Panc1 (cell line): Measurements from ENCODE around the gene KCNQ1. TPM values are rescaled to one million over a fixed set of nuclear protein-coding genes. Genes with fewer than 3 reads are reported as not detected.

Experiments used
- ATAC-seq: fragments of 200-7000 bp; cut with Tn5 transposase; 2 replicates; pipeline ENCODE4 v1.9.1; 2020; ENCODE audit warnings: mild to moderate bottlenecking, moderate library complexity
- BruUV-seq: library from RNA; stranded (reverse); fragments of 400-500 nt; replicated peaks from 2 replicates; lab custom pipeline; 2021; lab: Mats Ljungman, UMichigan
- CTCF ChIA-PET: fragments of 300-600 bp; sonication (Branson Sonifier 250); formaldehyde crosslinking; loops from one replicate; lab custom pipeline; 2022; ENCODE audit warnings: antibody characterized with exemption; lab: Charles Lee
- POLR2A ChIA-PET: fragments of 300-600 bp; sonication (Branson Sonifier 250); formaldehyde crosslinking; loops from one replicate; lab custom pipeline; 2022; ENCODE audit warnings: antibody characterized with exemption; lab: Charles Lee
- DNase-seq: peaks from one replicate; pipeline ENCODE4 v3.0.0-alpha.2; 2010; ENCODE audit warnings: low read depth, low spot score
- H3K27ac ChIP-seq: 2 replicates; pipeline ENCODE4 v1.5.1; 2011; ENCODE audit warnings: mild to moderate bottlenecking, low read length, inconsistent platforms
- H3K27me3 ChIP-seq: fragments of 200-500 bp; sonication (Bioruptor generic); 2 replicates; pipeline ENCODE4 v1.6.0; 2014; ENCODE audit warnings: low read length, inconsistent platforms; ENCODE audit not compliant: control insufficient read depth, insufficient read depth
- H3K36me3 ChIP-seq: fragments of 200-500 bp; sonication (Bioruptor generic); 2 replicates; pipeline ENCODE4 v1.5.1; 2014; ENCODE audit warnings: inconsistent platforms, mild to moderate bottlenecking, low read length, moderate library complexity; ENCODE audit not compliant: control insufficient read depth, insufficient read depth
- H3K4me1 ChIP-seq: 2 replicates; pipeline ENCODE4 v1.5.1; 2011; ENCODE audit warnings: inconsistent platforms, mild to moderate bottlenecking, low read length, moderate library complexity; ENCODE audit not compliant: control insufficient read depth, insufficient read depth
- H3K4me3 ChIP-seq, 2 experiments: 2 replicates each; pipeline ENCODE4 v1.5.1; 2011 to 2012; ENCODE audit warnings: low read depth in 2 of 2, low read length in 2 of 2, mild to moderate bottlenecking in 2 of 2, inconsistent platforms in 1 of 2, moderate library complexity in 1 of 2
- H3K9me3 ChIP-seq: fragments of 200-500 bp; sonication (Bioruptor generic); 2 replicates; pipeline ENCODE4 v1.5.1; 2014; ENCODE audit warnings: low read depth, mild to moderate bottlenecking, inconsistent platforms, low read length, moderate library complexity; ENCODE audit not compliant: control insufficient read depth, insufficient read depth
- CTCF ChIP-seq: fragments of 450-650 bp; IDR thresholded peaks from 2 replicates; pipeline ENCODE4 v1.5.1; 2017; ENCODE audit warnings: mild to moderate bottlenecking
- POLR2AphosphoS5 ChIP-seq: IDR thresholded peaks from 2 replicates; pipeline ENCODE4 v1.6.1; 2012; ENCODE audit warnings: mild to moderate bottlenecking, low read depth, low read length, moderate library complexity
- SIN3A ChIP-seq: IDR thresholded peaks from 2 replicates; pipeline ENCODE4 v1.6.1; 2012; ENCODE audit warnings: low read depth, mild to moderate bottlenecking, low read length, moderate library complexity, borderline replicate concordance; ENCODE audit not compliant: insufficient read depth
- TCF7L2 ChIP-seq: IDR thresholded peaks from 2 replicates; pipeline ENCODE4 v1.6.1; 2011; ENCODE audit warnings: mild to moderate bottlenecking, low read depth, low read length, inconsistent platforms
- in situ Hi-C: cut with HindIII; loops from 2 replicates; pipeline ENCODE4 v1.10.0; 2016; ENCODE audit warnings: low sequenced_read_pairs, low pct_unique_long_range_greater_than_20kb
- intact Hi-C: fragments of 100-400 bp; cut with micrococcal nuclease; formaldehyde crosslinking; loops from one replicate; pipeline ENCODE4 v1.10.0; 2022; ENCODE audit not compliant: unreplicated experiment
- total RNA-seq: library from RNA; stranded (reverse); gene quantifications from one replicate; pipeline ENCODE4 v1.2.1, GENCODE V29; 2021; ENCODE audit not compliant: unreplicated experiment
- TF ChIP-seq, protein P1 (sequence below), 2 experiments: IDR thresholded peaks; 2 replicates each; pipeline ENCODE4 v1.6.1; 2011 to 2012; ENCODE audit warnings: low read depth in 2 of 2, control low read depth in 1 of 2, low read length in 1 of 2, mild to moderate bottlenecking in 1 of 2, moderate library complexity in 1 of 2; ENCODE audit not compliant: insufficient read depth in 1 of 2

Gene KCNQ1
- total RNA-seq, 1 experiment from 2014 or later = 1.0 TPM

DNA sequence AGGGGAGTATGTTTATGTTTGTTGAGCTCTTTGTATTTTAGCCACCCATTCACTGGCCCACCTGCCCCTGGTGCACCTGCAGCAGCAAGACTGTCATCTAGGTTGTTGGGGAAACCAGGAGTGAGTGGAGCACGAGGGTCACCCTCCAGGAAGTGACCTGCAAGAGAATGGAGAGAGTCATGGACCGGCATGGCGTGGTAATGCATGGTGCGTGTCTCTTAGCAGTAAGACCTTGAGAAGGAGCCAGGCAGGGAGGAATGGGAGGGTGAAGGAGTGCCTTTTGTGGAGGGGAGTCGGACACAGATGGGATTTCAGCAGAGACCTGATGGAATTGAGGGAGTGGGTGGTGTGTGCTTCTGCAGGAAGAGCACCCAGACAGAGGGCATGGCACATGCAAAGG, 37.9 kb downstream of the KCNQ1 start:
- H3K36me3 ChIP-seq = no peaks in the 10 kb centered on the region
- POLR2A ChIA-PET = no interaction called here
- BruUV-seq = no TSS peak

GRCh38 chr11:2483426-2483825, 38.6 kb downstream of the KCNQ1 start:
- H3K4me1 ChIP-seq = no peaks in the 10 kb centered on the region
- no peak overlapping the region for H3K27ac ChIP-seq
- BruUV-seq = no TSS peak
- TF ChIP-seq TCF7L2 (no peak), POLR2AphosphoS5 (no peak)
- no peaks in the 10 kb centered on the region for H3K36me3 ChIP-seq
- H3K9me3 ChIP-seq = peaks cover 3% of the 10 kb centered on the region; the same call in 1 of the 2 replicates
- H3K4me3 ChIP-seq = no peak overlapping the region
- CTCF ChIA-PET = no interaction called here
- in situ Hi-C loops = no loop called here
- no peak for ATAC-seq
- DNase-seq = no peak
- POLR2A ChIA-PET = no interaction called here
- intact Hi-C loops = no loop called here
- H3K27me3 ChIP-seq = peaks cover 28% of the 10 kb centered on the region

More for the DNA sequence above, 37.9 kb downstream of the KCNQ1 start:
- Histone ChIP-seq H3K4me1 (no peaks in the 10 kb centered on the region), H3K9me3 (no peaks in the 10 kb centered on the region), H3K27me3 (peaks cover 25% of the 10 kb centered on the region), H3K27ac (no peak overlapping the region), H3K4me3 (no peak overlapping the region)
- no peak for DNase-seq
- 0 out of 2 replicates have a peak, but pooled peaks have one; percentile 58 for ATAC-seq
- intact Hi-C loops (no loop called here), in situ Hi-C loops (no loop called here)
- CTCF ChIA-PET = no interaction called here
- no peak for TF ChIP-seq TCF7L2
- TF ChIP-seq, protein P1, sequence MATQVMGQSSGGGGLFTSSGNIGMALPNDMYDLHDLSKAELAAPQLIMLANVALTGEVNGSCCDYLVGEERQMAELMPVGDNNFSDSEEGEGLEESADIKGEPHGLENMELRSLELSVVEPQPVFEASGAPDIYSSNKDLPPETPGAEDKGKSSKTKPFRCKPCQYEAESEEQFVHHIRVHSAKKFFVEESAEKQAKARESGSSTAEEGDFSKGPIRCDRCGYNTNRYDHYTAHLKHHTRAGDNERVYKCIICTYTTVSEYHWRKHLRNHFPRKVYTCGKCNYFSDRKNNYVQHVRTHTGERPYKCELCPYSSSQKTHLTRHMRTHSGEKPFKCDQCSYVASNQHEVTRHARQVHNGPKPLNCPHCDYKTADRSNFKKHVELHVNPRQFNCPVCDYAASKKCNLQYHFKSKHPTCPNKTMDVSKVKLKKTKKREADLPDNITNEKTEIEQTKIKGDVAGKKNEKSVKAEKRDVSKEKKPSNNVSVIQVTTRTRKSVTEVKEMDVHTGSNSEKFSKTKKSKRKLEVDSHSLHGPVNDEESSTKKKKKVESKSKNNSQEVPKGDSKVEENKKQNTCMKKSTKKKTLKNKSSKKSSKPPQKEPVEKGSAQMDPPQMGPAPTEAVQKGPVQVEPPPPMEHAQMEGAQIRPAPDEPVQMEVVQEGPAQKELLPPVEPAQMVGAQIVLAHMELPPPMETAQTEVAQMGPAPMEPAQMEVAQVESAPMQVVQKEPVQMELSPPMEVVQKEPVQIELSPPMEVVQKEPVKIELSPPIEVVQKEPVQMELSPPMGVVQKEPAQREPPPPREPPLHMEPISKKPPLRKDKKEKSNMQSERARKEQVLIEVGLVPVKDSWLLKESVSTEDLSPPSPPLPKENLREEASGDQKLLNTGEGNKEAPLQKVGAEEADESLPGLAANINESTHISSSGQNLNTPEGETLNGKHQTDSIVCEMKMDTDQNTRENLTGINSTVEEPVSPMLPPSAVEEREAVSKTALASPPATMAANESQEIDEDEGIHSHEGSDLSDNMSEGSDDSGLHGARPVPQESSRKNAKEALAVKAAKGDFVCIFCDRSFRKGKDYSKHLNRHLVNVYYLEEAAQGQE (IDR thresholded peaks at IDR 0.05; ENCODE audit: insufficient read depth in 1 of 2, low read depth in 2 of 2, low read length in 1 of 2) = no peak
- no peak for TF ChIP-seq POLR2AphosphoS5
- no peak for TF ChIP-seq CTCF
- no peak for TF ChIP-seq SIN3A

- ChIA-PET POLR2A (no interaction called here), CTCF (no interaction called here)
- TF ChIP-seq, protein P1 (IDR thresholded peaks at IDR 0.05; ENCODE audit: insufficient read depth in 1 of 2, low read depth in 2 of 2, low read length in 1 of 2) = no peak
- TF ChIP-seq TCF7L2 (no peak), CTCF (no peak), SIN3A (no peak)
- Histone ChIP-seq H3K4me1 (no peaks in the 10 kb centered on the region), H3K27me3 (peaks cover 29% of the 10 kb centered on the region), H3K36me3 (no peaks in the 10 kb centered on the region), H3K4me3 (no peak overlapping the region), H3K9me3 (peaks cover 8% of the 10 kb centered on the region; the same call in 1 of the 2 replicates), H3K27ac (no peak overlapping the region)
- in situ Hi-C loops (no loop called here), intact Hi-C loops (no loop called here)
- ATAC-seq = no peak
- DNase-seq = no peak
- no TSS peak for BruUV-seq
These were observed 39.8 kb downstream of the KCNQ1 start for GRCh38 chr11:2484576-2485125.
